Neuronal stem cell (in vitro differentiated cells): ENCODE measurements around the gene PDE4B.

Source experiments
- DNase-seq: peaks from one replicate; pipeline ENCODE4 v3.0.0-alpha.2; 2013; ENCODE audit warnings: low spot score
- H2AFZ ChIP-seq: one replicate; pipeline ENCODE4 v1.6.1; 2013; ENCODE audit warnings: mild to moderate bottlenecking, low read length, inconsistent platforms
- H2AK5ac ChIP-seq: 2 replicates; pipeline ENCODE4 v1.6.1; 2013; ENCODE audit warnings: low read depth, mild to moderate bottlenecking, inconsistent platforms, low read length, moderate library complexity, mixed read lengths
- H2BK120ac ChIP-seq: 2 replicates; pipeline ENCODE4 v1.6.1; 2013; ENCODE audit warnings: low read depth, mild to moderate bottlenecking, inconsistent platforms, low read length, moderate library complexity, mixed read lengths
- H2BK12ac ChIP-seq: one replicate; pipeline ENCODE4 v1.6.1; 2013; ENCODE audit warnings: low read length, inconsistent platforms
- H2BK15ac ChIP-seq: 2 replicates; pipeline ENCODE4 v1.6.1; 2013; ENCODE audit warnings: mild to moderate bottlenecking, low read length, inconsistent platforms, mixed read lengths
- H2BK5ac ChIP-seq: one replicate; pipeline ENCODE4 v1.6.1; 2013; ENCODE audit warnings: inconsistent platforms, mild to moderate bottlenecking, low read length, moderate library complexity
- H3K14ac ChIP-seq: one replicate; pipeline ENCODE4 v1.6.1; 2013; ENCODE audit warnings: low read length, inconsistent platforms
- H3K18ac ChIP-seq: 2 replicates; pipeline ENCODE4 v1.6.1; 2013; ENCODE audit warnings: low read length, inconsistent platforms
- H3K23ac ChIP-seq: 2 replicates; pipeline ENCODE4 v1.6.1; 2013; ENCODE audit warnings: low read depth, mild to moderate bottlenecking, mixed read lengths, low read length, inconsistent platforms; ENCODE audit not compliant: poor library complexity
- H3K27ac ChIP-seq: replicated peaks from 3 replicates; pipeline ENCODE4 v1.5.1; 2013; ENCODE audit warnings: low read length, inconsistent platforms
- H3K27me3 ChIP-seq, 3 experiments: 2 replicates each; pipeline ENCODE4 v1.6.1; 2013; ENCODE audit warnings: low read length in 3 of 3, mild to moderate bottlenecking in 2 of 3, inconsistent platforms in 1 of 3, low read depth in 1 of 3, mixed read lengths in 1 of 3, moderate library complexity in 1 of 3; ENCODE audit not compliant: control insufficient read depth in 3 of 3, insufficient read depth in 3 of 3
- H3K36me3 ChIP-seq, 2 donors: replicated peaks in 1 of 2; 2 replicates each; pipeline ENCODE4 v1.6.1; 2013; ENCODE audit warnings: low read length in 2 of 2; ENCODE audit not compliant: control insufficient read depth in 2 of 2, insufficient read depth in 2 of 2
- H3K4ac ChIP-seq: 2 replicates; pipeline ENCODE4 v1.6.1; 2013; ENCODE audit warnings: inconsistent platforms, mild to moderate bottlenecking, low read length, moderate library complexity
- H3K4me1 ChIP-seq, 2 donors: 1 replicate in 1 of 2; 2 replicates in 1 of 2; pipeline ENCODE4 v1.6.1; 2013; ENCODE audit warnings: low read length in 2 of 2, low read depth in 1 of 2; ENCODE audit not compliant: control insufficient read depth in 2 of 2, insufficient read depth in 1 of 2
- H3K4me2 ChIP-seq: one replicate; pipeline ENCODE4 v1.6.1; 2013; ENCODE audit warnings: mild to moderate bottlenecking, low read length, inconsistent platforms; ENCODE audit not compliant: insufficient read depth, poor library complexity, severe bottlenecking
- H3K4me3 ChIP-seq, 2 donors: 2 replicates each; pipeline ENCODE4 v1.5.1; 2013; ENCODE audit warnings: low read length in 2 of 2, mild to moderate bottlenecking in 2 of 2, inconsistent platforms in 1 of 2, moderate library complexity in 1 of 2
- H3K79me1 ChIP-seq: one replicate; pipeline ENCODE4 v1.6.1; 2013; ENCODE audit warnings: low read depth, mild to moderate bottlenecking, inconsistent platforms, low read length, moderate library complexity
- H3K9ac ChIP-seq: one replicate; pipeline ENCODE4 v1.6.1; 2013; ENCODE audit warnings: mild to moderate bottlenecking, low read depth, low read length, inconsistent platforms; ENCODE audit not compliant: poor library complexity
- H3K9me3 ChIP-seq, 2 donors: replicated peaks in 1 of 2; 2 replicates each; pipeline versions ENCODE3 to v1.6.1; 2013; ENCODE audit warnings: low read length in 2 of 2, mild to moderate bottlenecking in 2 of 2, inconsistent platforms in 1 of 2, low read depth in 1 of 2, mixed read lengths in 1 of 2, moderate library complexity in 1 of 2; ENCODE audit not compliant: control insufficient read depth in 2 of 2, insufficient read depth in 1 of 2
- H4K8ac ChIP-seq: one replicate; pipeline ENCODE4 v1.6.1; 2013; ENCODE audit warnings: low read depth, mild to moderate bottlenecking, inconsistent platforms, low read length, moderate library complexity
- H4K91ac ChIP-seq: one replicate; pipeline ENCODE4 v1.6.1; 2013; ENCODE audit warnings: low read length, low read depth, mild to moderate bottlenecking, inconsistent platforms; ENCODE audit not compliant: poor library complexity
- WGBS, 2 donors: extraction: QIAGEN DNeasy Blood & Tissue Kit; methylation state at CpG; one replicate each; pipeline ENCODE4 v1.1.7; 2013; ENCODE audit warnings: missing lambda C conversion rate in 2 of 2, mixed read lengths in 1 of 2; ENCODE audit not compliant: insufficient read length in 2 of 2, insufficient replicate concordance in 1 of 2; ENCODE audit errors: extremely low coverage in 2 of 2; 5-methylcytosine and 5-hydroxymethylcytosine counted together

PDE4B gene

DNA sequence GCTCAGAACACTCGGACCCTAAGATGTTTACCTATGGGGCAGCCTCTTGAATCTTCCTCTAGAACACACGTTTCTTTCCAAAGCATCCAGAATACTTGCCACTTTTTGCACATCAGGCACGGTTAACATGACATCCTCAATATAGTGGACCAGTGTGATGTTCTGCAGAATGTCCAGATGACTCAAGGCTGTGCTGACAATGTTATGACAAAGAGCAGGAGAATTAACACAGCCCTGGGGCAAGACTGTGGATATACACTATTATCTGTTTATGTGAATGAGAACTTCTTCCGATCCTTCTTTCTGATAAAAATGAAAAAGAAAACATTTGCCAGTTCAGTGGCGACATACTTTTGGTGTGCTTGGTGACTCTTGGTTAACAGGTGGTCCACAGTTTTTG lies 154.3 kb downstream of the PDE4B start:
- Histone ChIP-seq H3K18ac (no peak overlapping the region), H3K79me1 (no peaks in the 10 kb centered on the region), H3K23ac (no peak overlapping the region), H2AFZ (no peak overlapping the region), H3K27me3 (no peaks in the 10 kb centered on the region), H2BK120ac (no peak overlapping the region), H3K4ac (no peak overlapping the region), H3K9ac (no peak overlapping the region), H4K8ac (no peak overlapping the region), H2AK5ac (no peak overlapping the region), H2BK12ac (no peak overlapping the region), H2BK15ac (no peak overlapping the region), H2BK5ac (no peak overlapping the region), H3K36me3 (no peaks in the 10 kb centered on the region), H3K4me2 (no peak overlapping the region), H4K91ac (no peak overlapping the region), H3K4me3 (no peak overlapping the region), H3K9me3 (no peaks in the 10 kb centered on the region), H3K4me1 (peaks cover 1 to 5% of the 10 kb centered on the region in 2 donors), H3K14ac (no peak overlapping the region), H3K27ac (no peak overlapping the region)
- no peak for DNase-seq
- no CpG with 5 or more reads among the region's 5 CpGs for WGBS, 2 donors

GRCh38 chr1:65948609-65949229 lies 156.0 kb downstream of the PDE4B start:
- no peak overlapping the region for H3K4me3 ChIP-seq

GRCh38 chr1:65949230-65949626 lies 156.5 kb downstream of the PDE4B start:
- Histone ChIP-seq H3K36me3 (no peaks in the 10 kb centered on the region), H2AK5ac (no peak overlapping the region), H3K79me1 (no peaks in the 10 kb centered on the region), H3K9me3 (no peaks in the 10 kb centered on the region), H2AFZ (no peak overlapping the region), H3K4me3 (no peak overlapping the region), H2BK12ac (no peak overlapping the region), H2BK15ac (no peak overlapping the region), H3K27ac (no peak overlapping the region), H3K14ac (no peak overlapping the region), H3K18ac (no peak overlapping the region), H3K9ac (no peak overlapping the region), H3K4me2 (no peak overlapping the region), H2BK120ac (no peak overlapping the region), H3K4ac (no peak overlapping the region), H3K4me1 (peaks cover 1 to 5% of the 10 kb centered on the region in 2 donors), H4K8ac (no peak overlapping the region), H2BK5ac (no peak overlapping the region), H3K27me3 (no peaks in the 10 kb centered on the region), H4K91ac (no peak overlapping the region), H3K23ac (no peak overlapping the region)
- WGBS, 2 donors, result no CpG with 5 or more reads among the region's 2 CpGs
- no peak for DNase-seq

More at GRCh38 chr1:65948609-65949229, 156.0 kb downstream of the PDE4B start:
- Histone ChIP-seq H3K4ac (no peak overlapping the region), H4K91ac (no peak overlapping the region), H3K4me1 (peaks cover 1 to 5% of the 10 kb centered on the region in 2 donors), H3K4me2 (no peak overlapping the region), H3K9ac (no peak overlapping the region), H3K9me3 (no peaks in the 10 kb centered on the region), H2BK15ac (no peak overlapping the region), H2AK5ac (no peak overlapping the region), H2BK12ac (no peak overlapping the region), H2AFZ (peak overlapping the region; percentile 7), H3K18ac (no peak overlapping the region), H3K79me1 (no peaks in the 10 kb centered on the region), H2BK5ac (no peak overlapping the region), H2BK120ac (no peak overlapping the region), H3K36me3 (no peaks in the 10 kb centered on the region), H3K27me3 (no peaks in the 10 kb centered on the region), H3K14ac (no peak overlapping the region), H3K23ac (no peak overlapping the region), H4K8ac (no peak overlapping the region), H3K27ac (no peak overlapping the region)
- WGBS, 2 donors, result no CpG with 5 or more reads among the region's 7 CpGs
- no peak for DNase-seq

DNA sequence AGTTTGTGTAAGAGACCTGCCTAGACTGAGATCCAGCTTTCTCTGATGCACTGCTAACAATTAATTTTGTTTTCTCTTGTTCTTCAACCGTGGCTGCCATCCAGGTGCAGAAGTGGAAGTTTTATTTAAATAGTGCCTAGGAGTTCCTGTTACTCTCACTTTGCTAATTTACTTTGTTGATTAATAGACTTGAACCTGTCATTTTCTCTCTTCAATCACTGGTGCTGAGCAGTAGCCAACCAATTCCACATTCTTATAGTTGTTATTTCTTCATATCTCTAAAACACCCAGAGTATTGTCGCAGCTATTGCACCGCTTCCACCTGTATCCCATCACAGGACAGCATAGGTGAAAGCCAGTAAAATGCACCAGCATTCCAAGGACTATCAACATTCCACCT lies 157.2 kb downstream of the PDE4B start:
- Histone ChIP-seq H3K36me3 (no peaks in the 10 kb centered on the region), H3K27ac (no peak overlapping the region), H2AK5ac (no peak overlapping the region), H3K14ac (no peak overlapping the region), H3K9me3 (no peaks in the 10 kb centered on the region), H3K9ac (no peak overlapping the region), H2BK5ac (no peak overlapping the region), H3K79me1 (no peaks in the 10 kb centered on the region), H3K4me3 (no peak overlapping the region), H4K91ac (no peak overlapping the region), H2BK15ac (no peak overlapping the region), H3K4me1 (peaks cover 1 to 5% of the 10 kb centered on the region in 2 donors), H3K27me3 (no peaks in the 10 kb centered on the region), H2BK12ac (no peak overlapping the region), H2AFZ (no peak overlapping the region), H2BK120ac (no peak overlapping the region), H4K8ac (no peak overlapping the region), H3K23ac (no peak overlapping the region), H3K18ac (no peak overlapping the region), H3K4ac (no peak overlapping the region), H3K4me2 (no peak overlapping the region)
- no CpG with 5 or more reads among the region's 3 CpGs for WGBS, 2 donors
- DNase-seq, result no peak
